NOMO-1 treated with dmso at 0.1 percent for 144 hours (cell line): ENCODE results near the gene ZNF536.
"Not testable (repeated sequence)": the region's sequence is repeated elsewhere in the genome, so short reads cannot be mapped to it uniquely, and the experiment has no call there.

Experiments
- DNase-seq: peaks from one replicate; lab custom pipeline; 2025; ENCODE audit not compliant: unreplicated experiment; lab: John Stamatoyannopoulos, UW

The ZNF536 gene

GRCh38 chr19:30386551-30387143 is 14.5 kb downstream of the ZNF536 start:
- no peak for DNase-seq

GRCh38 chr19:30387311-30388115 is 15.3 kb downstream of the ZNF536 start:
- no peak for DNase-seq

GRCh38 chr19:30388327-30388726 is 16.1 kb downstream of the ZNF536 start:
- no peak for DNase-seq

- no peak for DNase-seq
Observed at GRCh38 chr19:30388819-30389218, 16.6 kb downstream of the ZNF536 start.

GRCh38 chr19:30390356-30390988 is 18.3 kb downstream of the ZNF536 start:
- DNase-seq, result no peak

- DNase-seq, result no peak
Observed at GRCh38 chr19:30391052-30391451, 18.9 kb downstream of the ZNF536 start.

- DNase-seq, result no peak
Observed at GRCh38 chr19:30391554-30392551, 19.7 kb downstream of the ZNF536 start.

- DNase-seq, result no peak
Observed at GRCh38 chr19:30393046-30393445, 20.9 kb downstream of the ZNF536 start.

- no peak for DNase-seq
Observed at GRCh38 chr19:30393729-30394480, 21.7 kb downstream of the ZNF536 start.

- no peak for DNase-seq
Observed at GRCh38 chr19:30394481-30395151, 22.4 kb downstream of the ZNF536 start.

- DNase-seq, result no peak
Observed at GRCh38 chr19:30395283-30395682, 23.1 kb downstream of the ZNF536 start.

- not testable (repeated sequence) for DNase-seq
Observed at GRCh38 chr19:30398539-30398938, 26.4 kb downstream of the ZNF536 start.

- DNase-seq, result no peak
Observed at GRCh38 chr19:30401956-30402355, 29.8 kb downstream of the ZNF536 start.

GRCh38 chr19:30402436-30403202 is 30.4 kb downstream of the ZNF536 start:
- no peak for DNase-seq

GRCh38 chr19:30403203-30403985 is 31.2 kb downstream of the ZNF536 start:
- DNase-seq, result no peak

- DNase-seq, result no peak
Observed at GRCh38 chr19:30406220-30407067, 34.3 kb downstream of the ZNF536 start.

- no peak for DNase-seq
Observed at GRCh38 chr19:30407068-30407709, 35.0 kb downstream of the ZNF536 start.
